ENCODE results near the gene BDH1.

DNA sequence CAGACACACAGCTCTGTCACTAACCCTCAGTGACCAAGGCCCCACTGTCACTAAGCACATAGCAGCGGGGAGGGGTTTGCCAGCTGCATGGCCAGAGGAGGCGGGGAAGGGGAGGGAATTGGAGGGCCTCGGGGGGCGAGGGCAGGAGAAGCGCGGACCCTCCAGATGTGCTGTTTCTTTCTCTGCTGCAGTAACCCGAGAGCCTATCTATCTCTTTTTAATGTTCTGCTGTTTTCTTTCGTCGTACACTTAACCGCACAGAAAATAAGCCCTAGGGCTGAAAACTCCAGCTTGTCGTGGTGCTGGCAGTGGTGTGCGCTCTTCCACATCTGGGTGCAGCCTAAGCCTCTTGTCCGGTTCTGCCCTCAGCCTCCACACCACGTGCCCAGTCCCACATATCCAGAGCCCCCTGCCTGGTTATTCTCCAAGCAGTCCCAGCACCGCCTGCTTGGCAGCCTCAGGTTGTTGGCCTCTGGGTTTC, 51.1 kb downstream of the BDH1 start:
- TF ChIP-seq YY1 (IDR thresholded peaks at IDR 0.05; ENCODE audit: insufficient read depth, insufficient read length): no peak
- no peak for TF ChIP-seq ZNF274 (IDR thresholded peaks at IDR 0.05; ENCODE audit: low read depth, low read length)

Measured in NT2/D1 (cell line).